Tibial artery (tissue), 4 donors: ENCODE measurements around the gene BICC1.
A peak's percentile ranks its signal among the peaks of the same experiment; 100 is the strongest.

Source experiments
- DNase-seq, 2 donors: peaks; one replicate each; pipeline ENCODE4 v3.0.0-alpha.2; 2019
- H3K27ac ChIP-seq, 2 donors: fragments of 200-600 bp; sonication (generic) in 1 of 2; 1 replicate in 1 of 2; 2 replicates in 1 of 2; pipeline ENCODE4 v1.5.1; 2018 to 2019; ENCODE audit warnings: mild to moderate bottlenecking in 1 of 2
- H3K27me3 ChIP-seq, 2 donors: fragments of 200-600 bp; sonication (generic) in 1 of 2; one replicate each; pipeline versions ENCODE4 v1.5.1 to v1.6.0; 2016 to 2019
- H3K36me3 ChIP-seq, 3 donors: fragments of 200-600 bp; sonication (generic) in 2 of 3; one replicate each; pipeline ENCODE4 v1.5.1; 2016 to 2019; ENCODE audit warnings: mild to moderate bottlenecking in 2 of 3
- H3K4me1 ChIP-seq, 4 donors: fragments of 200-600 bp; sonication (generic) in 2 of 4; 1 replicate in 3 of 4; 2 replicates in 1 of 4; pipeline ENCODE4 v1.5.1; 2016 to 2019
- H3K4me3 ChIP-seq, 2 donors: fragments of 200-600 bp; sonication (generic) in 1 of 2; 1 replicate in 1 of 2; 2 replicates in 1 of 2; pipeline ENCODE4 v1.5.1; 2018 to 2019; ENCODE audit warnings: mild to moderate bottlenecking in 2 of 2
- H3K9me3 ChIP-seq, 3 donors: fragments of 200-600 bp; sonication (generic) in 1 of 3; one replicate each; pipeline ENCODE4 v1.5.1; 2016 to 2019
- CTCF ChIP-seq, 2 experiments: fragments of 200-600 bp in 1 of 2; fragments of 450-650 bp in 1 of 2; IDR thresholded peaks; one replicate each; pipeline ENCODE4 v1.5.1; 2017 to 2019; ENCODE audit warnings: antibody characterized with exemption in 2 of 2, mild to moderate bottlenecking in 1 of 2, moderate library complexity in 1 of 2
- intact Hi-C: fragments of 100-400 bp; cut with DNase I; formaldehyde crosslinking; loops from one replicate; pipeline ENCODE4 v1.15.0; 2023; ENCODE audit warnings: low total_unique reads

BICC1 gene

GRCh38 chr10:58779594-58779993, 266.9 kb downstream of the BICC1 start:
- Histone ChIP-seq H3K4me3 (no peak overlapping the region), H3K27ac (no peak overlapping the region), H3K27me3 (no peaks in the 10 kb centered on the region), H3K4me1 (peaks cover 0 to 17% (median 6%) of the 10 kb centered on the region in 4 donors), H3K36me3 (no peaks in the 10 kb centered on the region), H3K9me3 (no peaks in the 10 kb centered on the region)
- intact Hi-C loops: no loop called here
- DNase-seq: no peak
- TF ChIP-seq CTCF (IDR thresholded peaks at IDR 0.05): no peak

GRCh38 chr10:58780476-58780875, 267.8 kb downstream of the BICC1 start:
- no peak overlapping the region for H3K27ac ChIP-seq
- no peaks in the 10 kb centered on the region for H3K27me3 ChIP-seq
- H3K4me1 ChIP-seq: peaks cover 0 to 17% (median 6%) of the 10 kb centered on the region in 4 donors
- no peak for DNase-seq
- TF ChIP-seq CTCF (IDR thresholded peaks at IDR 0.05): no peak
- no peaks in the 10 kb centered on the region for H3K36me3 ChIP-seq
- no peaks in the 10 kb centered on the region for H3K9me3 ChIP-seq
- intact Hi-C loops: no loop called here
- no peak overlapping the region for H3K4me3 ChIP-seq

- no peak overlapping the region for H3K27ac ChIP-seq
- H3K36me3 ChIP-seq: no peaks in the 10 kb centered on the region
- H3K9me3 ChIP-seq: no peaks in the 10 kb centered on the region
- no peak for DNase-seq
- H3K27me3 ChIP-seq: no peaks in the 10 kb centered on the region
- peaks cover 0 to 11% (median 5%) of the 10 kb centered on the region in 4 donors for H3K4me1 ChIP-seq
- intact Hi-C loops: no loop called here
- no peak overlapping the region for H3K4me3 ChIP-seq
- peak; percentile 59 to 75 for TF ChIP-seq CTCF (IDR thresholded peaks at IDR 0.05)
These were observed 269.3 kb downstream of the BICC1 start for GRCh38 chr10:58781873-58782488.

GRCh38 chr10:58782876-58783851, 270.5 kb downstream of the BICC1 start:
- Histone ChIP-seq H3K4me1 (peaks cover 0 to 11% (median 5%) of the 10 kb centered on the region in 4 donors), H3K27me3 (no peaks in the 10 kb centered on the region), H3K9me3 (no peaks in the 10 kb centered on the region), H3K27ac (no peak overlapping the region), H3K36me3 (no peaks in the 10 kb centered on the region), H3K4me3 (no peak overlapping the region)
- no peak for TF ChIP-seq CTCF (IDR thresholded peaks at IDR 0.05)
- DNase-seq: peak; percentile 62 to 67
- intact Hi-C loops: no loop called here

GRCh38 chr10:58784361-58784760, 271.7 kb downstream of the BICC1 start:
- Histone ChIP-seq H3K4me3 (no peak overlapping the region), H3K4me1 (peaks cover 0 to 11% (median 5%) of the 10 kb centered on the region in 4 donors), H3K9me3 (no peaks in the 10 kb centered on the region), H3K36me3 (no peaks in the 10 kb centered on the region), H3K27ac (no peak overlapping the region), H3K27me3 (no peaks in the 10 kb centered on the region)
- intact Hi-C loops: no loop called here
- no peak for DNase-seq
- TF ChIP-seq CTCF (IDR thresholded peaks at IDR 0.05): no peak
